Prostate gland (tissue), 2 donors: ENCODE data around the gene FAM83C. TPM values are rescaled to one million over a fixed set of nuclear protein-coding genes. Genes with fewer than 3 reads are reported as not detected.
"Not testable (repeated sequence)": the region's sequence is repeated elsewhere in the genome, so short reads cannot be mapped to it uniquely, and the experiment has no call there.

Experiments
- DNase-seq: peaks from one replicate; pipeline ENCODE4 v3.0.0-alpha.2; 2019; ENCODE audit warnings: low spot score
- H3K27ac ChIP-seq, 2 donors: fragments of 200-600 bp; sonication (generic); 2 replicates each; pipeline ENCODE4 v1.5.1; 2017 to 2019
- H3K27me3 ChIP-seq: fragments of 200-600 bp; sonication (generic); replicated peaks from 2 replicates; pipeline ENCODE4 v1.5.1; 2019; ENCODE audit not compliant: insufficient read depth
- H3K36me3 ChIP-seq, 2 donors: fragments of 200-600 bp; sonication (generic); 1 replicate in 1 of 2; 2 replicates in 1 of 2; pipeline versions ENCODE4 v1.5.1 to v1.8.1; 2017 to 2019
- H3K4me1 ChIP-seq: fragments of 200-600 bp; sonication (generic); replicated peaks from 2 replicates; pipeline ENCODE4 v1.5.1; 2019
- H3K4me3 ChIP-seq, 2 donors: fragments of 200-600 bp; sonication (generic); 2 replicates each; pipeline ENCODE4 v1.5.1; 2017 to 2019
- H3K9me3 ChIP-seq: fragments of 200-600 bp; sonication (generic); 2 replicates; pipeline ENCODE4 v1.5.1; 2017
- CTCF ChIP-seq, 4 experiments: fragments of 200-600 bp in 2 of 4; fragments of 450-650 bp in 2 of 4; sonication (generic) in 2 of 4; IDR thresholded peaks; 1 replicate in 3 of 4; 2 replicates in 1 of 4; pipeline ENCODE4 v1.5.1; 2016 to 2019; ENCODE audit warnings: antibody characterized with exemption in 4 of 4, mild to moderate bottlenecking in 2 of 4, moderate library complexity in 2 of 4
- POLR2A ChIP-seq: fragments of 450-650 bp; IDR thresholded peaks from one replicate; pipeline ENCODE4 v1.6.1; 2016; ENCODE audit warnings: antibody characterized with exemption, mild to moderate bottlenecking
- POLR2AphosphoS5 ChIP-seq: sonication (generic); formaldehyde crosslinking; IDR thresholded peaks from one replicate; pipeline ENCODE4 v1.6.1; 2017; ENCODE audit warnings: antibody characterized with exemption
- WGBS: methylation state at CpG from one replicate; pipeline ENCODE4 v1.1.5; 2018; 5-methylcytosine and 5-hydroxymethylcytosine counted together
- intact Hi-C: fragments of 100-400 bp; cut with DNase I; formaldehyde crosslinking; loops from one replicate; pipeline ENCODE4 v1.14.2; 2022
- total RNA-seq, 2 donors: library from RNA; depleted of rRNA; stranded (reverse); fragments of >200 nt; gene quantifications; one replicate each; pipeline ENCODE4 v1.1.0, GENCODE V29; 2016

FAM83C gene
- total RNA-seq, 2 donors from 2014 or later = 0.28 to 0.36 TPM

GRCh38 chr20:35257175-35257909, 34.9 kb downstream of the FAM83C start:
- Histone ChIP-seq H3K27me3 (no peaks in the 10 kb centered on the region), H3K36me3 (no peaks in the 10 kb centered on the region), H3K9me3 (no peaks in the 10 kb centered on the region), H3K4me1 (no peaks in the 10 kb centered on the region), H3K4me3 (no peak overlapping the region), H3K27ac (no peak overlapping the region)
- WGBS = 57% methylated on average over 8 of the region's 8 CpGs
- intact Hi-C loops = no loop called here
- no peak for DNase-seq
- TF ChIP-seq POLR2AphosphoS5 = no peak
- TF ChIP-seq POLR2A = no peak
- TF ChIP-seq CTCF (IDR thresholded peaks at IDR 0.05) = no peak

GRCh38 chr20:35254448-35254999, 37.7 kb downstream of the FAM83C start:
- TF ChIP-seq POLR2A (no peak), POLR2AphosphoS5 (no peak), CTCF (IDR thresholded peaks at IDR 0.05) (no peak)
- intact Hi-C loops = no loop called here

GRCh38 chr20:35253010-35253409, 39.2 kb downstream of the FAM83C start:
- H3K36me3 ChIP-seq = no peaks in the 10 kb centered on the region
- intact Hi-C loops = no loop called here
- no peaks in the 10 kb centered on the region for H3K9me3 ChIP-seq
- DNase-seq = no peak
- no peak overlapping the region for H3K4me3 ChIP-seq
- 71% methylated on average over 3 of the region's 3 CpGs for WGBS
- no peaks in the 10 kb centered on the region for H3K4me1 ChIP-seq
- H3K27ac ChIP-seq = no peak overlapping the region
- TF ChIP-seq POLR2AphosphoS5 = no peak
- no peak for TF ChIP-seq POLR2A
- no peak for TF ChIP-seq CTCF (IDR thresholded peaks at IDR 0.05)
- no peaks in the 10 kb centered on the region for H3K27me3 ChIP-seq

More at GRCh38 chr20:35254448-35254999, 37.7 kb downstream of the FAM83C start:
- no peak overlapping the region for H3K4me3 ChIP-seq
- no peaks in the 10 kb centered on the region for H3K27me3 ChIP-seq
- H3K9me3 ChIP-seq = no peaks in the 10 kb centered on the region
- H3K4me1 ChIP-seq = no peaks in the 10 kb centered on the region
- H3K27ac ChIP-seq = no peak overlapping the region
- DNase-seq = no peak
- no peaks in the 10 kb centered on the region for H3K36me3 ChIP-seq
- 95% methylated on average over 12 of the region's 12 CpGs for WGBS

GRCh38 chr20:35252598-35252997, 39.6 kb downstream of the FAM83C start:
- H3K27ac ChIP-seq, H3K9me3 ChIP-seq, intact Hi-C loops, H3K27me3 ChIP-seq, H3K4me1 ChIP-seq, H3K4me3 ChIP-seq, DNase-seq, H3K36me3 ChIP-seq: not testable (repeated sequence)
- WGBS = 70% methylated on average over 1 of the region's 2 CpGs

GRCh38 chr20:35252037-35252461, 40.2 kb downstream of the FAM83C start:
- DNase-seq = no peak
- TF ChIP-seq POLR2A (no peak), CTCF (IDR thresholded peaks at IDR 0.05) (no peak), POLR2AphosphoS5 (no peak)
- 54% methylated on average over 2 of the region's 2 CpGs for WGBS
- Histone ChIP-seq H3K27me3 (no peaks in the 10 kb centered on the region), H3K4me3 (no peak overlapping the region), H3K36me3 (no peaks in the 10 kb centered on the region), H3K4me1 (no peaks in the 10 kb centered on the region), H3K9me3 (no peaks in the 10 kb centered on the region), H3K27ac (no peak overlapping the region)
- intact Hi-C loops = no loop called here
